SKM-1 treated with dmso at 0.1 percent for 144 hours (cell line): Measurements from ENCODE around the gene BARD1.

Experiments
- DNase-seq: peaks from one replicate; lab custom pipeline; 2025; ENCODE audit not compliant: unreplicated experiment; lab: John Stamatoyannopoulos, UW

BARD1 gene

GRCh38 chr2:214676421-214677089 lies 132.9 kb downstream of the BARD1 start:
- no peak for DNase-seq
